Activated naive CD4-positive, alpha-beta T cell treated with anti-CD3 and anti-CD28 coated beads, Interleukin-2, amount 50 U/mL, for 16 hours (primary cell): ENCODE data around the gene STRADA.
A peak's percentile ranks its signal among the peaks of the same experiment; 100 is the strongest.
"Not testable (repeated sequence)": the region's sequence is repeated elsewhere in the genome, so short reads cannot be mapped to it uniquely, and the experiment has no call there.

Experiments
- DNase-seq: peaks from one replicate; pipeline ENCODE4 v3.0.0-alpha.2; 2020

Gene STRADA

GRCh38 chr17:63754046-63754445 is 12.4 kb upstream of the STRADA start:
- no peak for DNase-seq

GRCh38 chr17:63753215-63753614 is 11.6 kb upstream of the STRADA start:
- DNase-seq = no peak

GRCh38 chr17:63752707-63753106 is 11.1 kb upstream of the STRADA start:
- DNase-seq = no peak

GRCh38 chr17:63751806-63752205 is 10.2 kb upstream of the STRADA start:
- no peak for DNase-seq

- DNase-seq = no peak
These were observed 524 bp downstream of the STRADA start for GRCh38 chr17:63741143-63741407.

- DNase-seq = no peak
These were observed 996 bp downstream of the STRADA start for GRCh38 chr17:63740464-63741142.

- DNase-seq = no peak
These were observed 5.9 kb downstream of the STRADA start for GRCh38 chr17:63735691-63736090.

- DNase-seq = no peak
These were observed 19.2 kb downstream of the STRADA start for GRCh38 chr17:63722403-63722802.

- not testable (repeated sequence) for DNase-seq
These were observed 21.4 kb downstream of the STRADA start for GRCh38 chr17:63720194-63720593.

- no peak for DNase-seq
These were observed 22.6 kb downstream of the STRADA start for GRCh38 chr17:63718988-63719387.

- no peak for DNase-seq
These were observed 25.2 kb downstream of the STRADA start for GRCh38 chr17:63716426-63716825.

- DNase-seq = no peak
These were observed 26.9 kb downstream of the STRADA start for GRCh38 chr17:63714550-63715277.

- no peak for DNase-seq
These were observed 32.5 kb downstream of the STRADA start for GRCh38 chr17:63709110-63709509.

- DNase-seq = no peak
These were observed 34.4 kb downstream of the STRADA start for GRCh38 chr17:63707151-63707550.

GRCh38 chr17:63706336-63707082 is 35.1 kb downstream of the STRADA start:
- DNase-seq = no peak

GRCh38 chr17:63705657-63706056 is 35.9 kb downstream of the STRADA start:
- no peak for DNase-seq

GRCh38 chr17:63704836-63705235 is 36.8 kb downstream of the STRADA start:
- DNase-seq = no peak

- DNase-seq = no peak
These were observed 37.4 kb downstream of the STRADA start for GRCh38 chr17:63704259-63704576.

GRCh38 chr17:63703556-63704258 is 37.9 kb downstream of the STRADA start:
- DNase-seq = no peak

GRCh38 chr17:63703029-63703428 is 38.6 kb downstream of the STRADA start:
- DNase-seq = no peak

- DNase-seq = no peak
These were observed 38.9 kb downstream of the STRADA start for GRCh38 chr17:63702721-63703015.

GRCh38 chr17:63701868-63702720 is 39.5 kb downstream of the STRADA start:
- DNase-seq = peak; percentile 76

- DNase-seq = no peak
These were observed 40.2 kb downstream of the STRADA start for GRCh38 chr17:63701456-63701820.
